Keratinocyte (primary cell): ENCODE data around the gene LRRC74B. TPM values are rescaled to one million over a fixed set of nuclear protein-coding genes. Genes with fewer than 3 reads are reported as not detected.
"Not testable (repeated sequence)": the region's sequence is repeated elsewhere in the genome, so short reads cannot be mapped to it uniquely, and the experiment has no call there.

ENCODE experiments used
- DNase-seq: peaks from one replicate; pipeline ENCODE4 v3.0.0-alpha.2; 2011; ENCODE audit warnings: low read depth, missing footprints, low spot score
- FAIRE-seq: peaks from 2 replicates; lab custom pipeline; 2011; peaks lifted over from hg19 to GRCh38; lab: Jason Lieb, UNC
- H2AFZ ChIP-seq: 2 replicates; pipeline ENCODE4 v1.6.0; 2012; ENCODE audit warnings: low read length, control low read depth, inconsistent platforms; ENCODE audit not compliant: control insufficient read depth
- H3K27ac ChIP-seq: 2 replicates; pipeline ENCODE4 v1.5.1; 2011; ENCODE audit warnings: low read length; ENCODE audit not compliant: control insufficient read depth, insufficient read depth
- H3K27me3 ChIP-seq: 3 replicates; pipeline ENCODE4 v1.6.0; 2011; ENCODE audit warnings: low read length; ENCODE audit not compliant: control insufficient read depth, insufficient read depth; ENCODE audit errors: extremely low read depth
- H3K36me3 ChIP-seq, 2 experiments: 2 replicates in 1 of 2; 3 replicates in 1 of 2; pipeline ENCODE4 v1.5.1; 2011; ENCODE audit warnings: low read length in 2 of 2, mild to moderate bottlenecking in 1 of 2; ENCODE audit not compliant: control insufficient read depth in 2 of 2, insufficient read depth in 2 of 2; ENCODE audit errors: extremely low read depth in 1 of 2
- H3K4me1 ChIP-seq: 3 replicates; pipeline ENCODE4 v1.5.1; 2011; ENCODE audit warnings: low read length; ENCODE audit not compliant: control insufficient read depth, insufficient read depth; ENCODE audit errors: extremely low read depth
- H3K4me2 ChIP-seq: 3 replicates; pipeline ENCODE4 v1.6.0; 2011; ENCODE audit warnings: low read depth, low read length; ENCODE audit not compliant: control insufficient read depth, insufficient read depth; ENCODE audit errors: extremely low read depth
- H3K4me3 ChIP-seq, 3 experiments: fragments of 200-600 bp in 1 of 3; sonication (generic) in 1 of 3; 2 replicates in 2 of 3; 3 replicates in 1 of 3; pipeline ENCODE4 v1.5.1; 2011 to 2016; ENCODE audit warnings: low read length in 3 of 3, mild to moderate bottlenecking in 3 of 3, control low read depth in 2 of 3, inconsistent platforms in 1 of 3, low read depth in 1 of 3, mixed read lengths in 1 of 3, mixed run types in 1 of 3, moderate library complexity in 1 of 3; ENCODE audit not compliant: control insufficient read depth in 2 of 3, insufficient read depth in 2 of 3; ENCODE audit errors: extremely low read depth in 1 of 3
- H3K79me2 ChIP-seq: 2 replicates; pipeline ENCODE4 v1.6.0; 2012; ENCODE audit warnings: low read length; ENCODE audit not compliant: control insufficient read depth, insufficient read depth
- H3K9ac ChIP-seq: 3 replicates; pipeline ENCODE4 v1.6.0; 2011; ENCODE audit warnings: low read length; ENCODE audit not compliant: control insufficient read depth, insufficient read depth; ENCODE audit errors: extremely low read depth
- H3K9me1 ChIP-seq: 3 replicates; pipeline ENCODE4 v1.6.0; 2011; ENCODE audit warnings: low read length; ENCODE audit not compliant: control insufficient read depth, insufficient read depth; ENCODE audit errors: extremely low read depth
- H3K9me3 ChIP-seq: 2 replicates; pipeline ENCODE4 v1.5.1; 2012; ENCODE audit warnings: low read depth, low read length; ENCODE audit not compliant: control insufficient read depth
- H4K20me1 ChIP-seq: 3 replicates; pipeline ENCODE4 v1.6.0; 2011; ENCODE audit warnings: low read length; ENCODE audit not compliant: control insufficient read depth, insufficient read depth; ENCODE audit errors: extremely low read depth
- CTCF ChIP-seq, 3 experiments: IDR thresholded peaks in 1 of 3; conservative IDR thresholded peaks in 1 of 3; optimal IDR thresholded peaks in 1 of 3; 2 replicates in 2 of 3; 3 replicates in 1 of 3; pipeline versions ENCODE3 to v1.5.1; 2011; ENCODE audit warnings: low read length in 3 of 3, mild to moderate bottlenecking in 3 of 3, moderate library complexity in 2 of 3, control low read depth in 1 of 3, inconsistent platforms in 1 of 3; ENCODE audit not compliant: insufficient read depth in 2 of 3; ENCODE audit errors: extremely low read depth in 1 of 3
- EZH2 ChIP-seq: IDR thresholded peaks from one replicate; pipeline ENCODE4 v1.6.1; 2012; ENCODE audit warnings: inconsistent platforms, mild to moderate bottlenecking, low read length, moderate library complexity
- dilution Hi-C: fragments of 300-500 bp; cut with MboI; formaldehyde crosslinking; loops from one replicate; pipeline ENCODE4 v1.7.0; 2020; ENCODE audit warnings: low sequenced_read_pairs; ENCODE audit not compliant: extremely low pct_ligation_motif_present
- polyA plus RNA-seq, 5 experiments: library from polyadenylated mRNA; depleted of rRNA in 3 of 5; stranded (reverse) in 3 of 5; stranded (forward) in 1 of 5; unstranded in 1 of 5; fragments of >200 nt; gene quantifications; 1 replicate in 1 of 5; 2 replicates in 3 of 5; 3 replicates in 1 of 5; pipeline versions ENCODE4 v1.2.1 to v1.2.3, GENCODE V29; 2011 to 2012; ENCODE audit warnings: missing spikeins in 2 of 5, low read depth in 1 of 5, low replicate concordance in 1 of 5

LRRC74B gene
- polyA plus RNA-seq, 1 donor (not counting 4 experiments of a cell fraction or from before 2014, with no cell fraction given), result not detected

DNA sequence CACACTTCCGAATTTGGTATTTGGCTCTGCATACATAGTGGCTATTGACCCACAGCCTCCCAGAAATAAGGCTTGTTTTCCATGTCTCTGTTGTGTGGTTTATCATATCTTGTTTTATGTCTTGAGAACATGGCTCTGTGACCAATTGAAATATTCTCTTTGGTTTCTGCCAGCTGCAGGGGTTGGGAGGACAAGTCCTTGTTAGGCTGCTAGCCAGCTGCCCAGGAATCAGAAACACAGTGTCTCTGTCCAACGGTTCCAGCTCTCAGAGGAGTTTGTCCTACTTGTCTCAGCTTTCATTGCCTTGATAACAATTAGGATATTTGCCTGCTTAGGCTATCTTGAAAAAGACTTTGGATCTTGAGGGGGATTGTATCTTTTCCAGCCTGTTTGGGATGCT is 7.3 kb upstream of the LRRC74B start:
- H3K27ac ChIP-seq, result no peak overlapping the region
- no peaks in the 10 kb centered on the region for H3K79me2 ChIP-seq
- dilution Hi-C loops, result no loop called here
- H3K4me3 ChIP-seq, result no peak overlapping the region
- no peaks in the 10 kb centered on the region for H3K36me3 ChIP-seq
- no peak overlapping the region for H3K9ac ChIP-seq
- H2AFZ ChIP-seq, result no peak overlapping the region
- H3K27me3 ChIP-seq, result no peaks in the 10 kb centered on the region
- no peaks in the 10 kb centered on the region for H4K20me1 ChIP-seq
- H3K9me1 ChIP-seq, result no peaks in the 10 kb centered on the region
- FAIRE-seq, result peak; percentile 13
- no peaks in the 10 kb centered on the region for H3K9me3 ChIP-seq
- H3K4me2 ChIP-seq, result no peak overlapping the region
- H3K4me1 ChIP-seq, result peaks cover 9% of the 10 kb centered on the region
- DNase-seq, result no peak
- TF ChIP-seq EZH2 (no peak), CTCF (optimal IDR thresholded peaks at IDR 0.05 in 1 of 3, IDR thresholded peaks at IDR 0.05 in 1 of 3, conservative IDR thresholded peaks at IDR 0.05 in 1 of 3; ENCODE audit: extremely low read depth in 1 of 3, insufficient read depth in 2 of 3, low read length in 3 of 3) (no peak)

- H3K79me2 ChIP-seq, H4K20me1 ChIP-seq, H3K9me1 ChIP-seq, H2AFZ ChIP-seq, FAIRE-seq, H3K4me3 ChIP-seq, H3K4me2 ChIP-seq, H3K27me3 ChIP-seq, H3K9ac ChIP-seq, dilution Hi-C loops, H3K9me3 ChIP-seq, H3K27ac ChIP-seq, H3K36me3 ChIP-seq, DNase-seq: not testable (repeated sequence)
- peaks cover 15% of the 10 kb centered on the region for H3K4me1 ChIP-seq
Observed at GRCh38 chr22:21039158-21039557, 6.6 kb upstream of the LRRC74B start.

DNA sequence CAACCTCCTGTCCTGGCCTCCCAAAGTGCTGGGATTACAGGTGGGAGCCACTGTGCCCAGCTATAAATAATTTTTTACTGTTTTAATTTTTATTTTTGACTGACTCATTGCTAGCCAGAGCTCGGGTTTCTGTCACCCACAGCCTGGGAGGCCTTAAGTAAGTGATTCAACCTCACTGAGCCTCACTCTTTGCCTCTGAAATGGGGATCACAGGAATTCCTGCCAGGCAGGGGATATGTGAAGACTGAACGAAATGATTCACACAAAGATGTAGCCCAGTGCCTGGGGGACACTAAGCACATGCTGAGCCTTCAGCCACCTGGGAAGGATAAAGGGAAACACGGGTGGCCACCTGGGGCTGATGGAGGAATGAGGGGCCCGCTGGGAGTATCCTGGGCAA is 3.8 kb upstream of the LRRC74B start:
- Histone ChIP-seq H3K4me1 (peaks cover 27% of the 10 kb centered on the region), H3K4me2 (no peak overlapping the region), H3K9me1 (no peaks in the 10 kb centered on the region), H3K4me3 (no peak overlapping the region), H3K9me3 (no peaks in the 10 kb centered on the region), H3K27me3 (no peaks in the 10 kb centered on the region), H3K36me3 (no peaks in the 10 kb centered on the region), H4K20me1 (no peaks in the 10 kb centered on the region), H2AFZ (no peak overlapping the region), H3K79me2 (no peaks in the 10 kb centered on the region), H3K9ac (no peak overlapping the region), H3K27ac (no peak overlapping the region)
- no peak for TF ChIP-seq CTCF (optimal IDR thresholded peaks at IDR 0.05 in 1 of 3, IDR thresholded peaks at IDR 0.05 in 1 of 3, conservative IDR thresholded peaks at IDR 0.05 in 1 of 3; ENCODE audit: extremely low read depth in 1 of 3, insufficient read depth in 2 of 3, low read length in 3 of 3)
- DNase-seq, result no peak
- dilution Hi-C loops, result no loop called here
- FAIRE-seq, result no peak
